HL-60 (cell line): ENCODE results near the gene SORCS1.

Experiments used
- DNase-seq, 2 experiments: peaks; one replicate each; pipeline ENCODE4 v3.0.0-alpha.2; 2010 to 2020; ENCODE audit warnings: low read depth in 1 of 2, low spot score in 1 of 2
- H3K27ac ChIP-seq: fragments of 250-450 bp; sonication (Bioruptor Pico); replicated peaks from 2 replicates; pipeline ENCODE4 v1.5.1; 2020; ENCODE audit warnings: mild to moderate bottlenecking, moderate library complexity
- H3K27me3 ChIP-seq: fragments of 250-450 bp; sonication (Bioruptor Pico); 2 replicates; pipeline ENCODE4 v1.5.1; 2021; ENCODE audit warnings: mild to moderate bottlenecking, moderate library complexity; ENCODE audit not compliant: insufficient read depth, poor library complexity, severe bottlenecking
- H3K4me3 ChIP-seq: replicated peaks from 2 replicates; pipeline ENCODE4 v1.5.1; 2011; ENCODE audit warnings: mild to moderate bottlenecking, control low read depth, low read length; ENCODE audit not compliant: insufficient read depth
- GABPA ChIP-seq: IDR thresholded peaks from 2 replicates; pipeline ENCODE4 v1.6.1; 2012; ENCODE audit warnings: low read depth
- POLR2AphosphoS5 ChIP-seq: IDR thresholded peaks from 2 replicates; pipeline ENCODE4 v1.6.1; 2012; ENCODE audit warnings: low read depth
- SPI1 ChIP-seq: IDR thresholded peaks from 2 replicates; pipeline ENCODE4 v1.6.1; 2012; ENCODE audit warnings: low read depth, mild to moderate bottlenecking, borderline replicate concordance
- TF ChIP-seq, protein P1 (sequence below): IDR thresholded peaks from 2 replicates; pipeline ENCODE4 v1.6.1; 2012; ENCODE audit warnings: low read depth; ENCODE audit not compliant: insufficient replicate concordance
- TF ChIP-seq, protein P2 (sequence below): IDR thresholded peaks from one replicate; pipeline ENCODE4 v1.5.1; 2011; ENCODE audit warnings: low read length, control low read depth, inconsistent platforms; ENCODE audit not compliant: insufficient read depth

Gene SORCS1

DNA sequence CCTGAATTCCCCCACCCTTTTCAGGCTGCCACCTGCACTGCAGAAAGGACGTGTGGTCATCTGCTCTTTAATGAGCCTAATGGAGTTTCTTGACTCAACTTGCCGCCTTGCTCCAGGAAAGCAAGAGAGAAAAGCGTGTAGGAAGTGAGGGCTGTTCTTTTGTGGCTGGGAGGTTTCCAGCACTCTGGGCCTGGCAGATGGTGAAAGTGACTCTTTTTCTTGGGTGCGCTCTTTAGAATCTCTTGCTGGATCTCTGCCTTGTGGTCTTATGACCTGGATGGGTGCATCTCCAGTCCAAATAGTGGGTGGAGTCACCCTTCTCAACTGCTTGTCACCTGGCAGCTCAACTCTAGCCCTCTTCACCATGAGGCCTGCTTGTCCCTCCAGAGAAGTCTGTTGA lies 244.0 kb downstream of the SORCS1 start:
- no peak for DNase-seq
- Histone ChIP-seq H3K27ac (no peak overlapping the region), H3K27me3 (no peaks in the 10 kb centered on the region), H3K4me3 (no peak overlapping the region)
- no peak for TF ChIP-seq GABPA
- no peak for TF ChIP-seq POLR2AphosphoS5
- TF ChIP-seq, protein P1, sequence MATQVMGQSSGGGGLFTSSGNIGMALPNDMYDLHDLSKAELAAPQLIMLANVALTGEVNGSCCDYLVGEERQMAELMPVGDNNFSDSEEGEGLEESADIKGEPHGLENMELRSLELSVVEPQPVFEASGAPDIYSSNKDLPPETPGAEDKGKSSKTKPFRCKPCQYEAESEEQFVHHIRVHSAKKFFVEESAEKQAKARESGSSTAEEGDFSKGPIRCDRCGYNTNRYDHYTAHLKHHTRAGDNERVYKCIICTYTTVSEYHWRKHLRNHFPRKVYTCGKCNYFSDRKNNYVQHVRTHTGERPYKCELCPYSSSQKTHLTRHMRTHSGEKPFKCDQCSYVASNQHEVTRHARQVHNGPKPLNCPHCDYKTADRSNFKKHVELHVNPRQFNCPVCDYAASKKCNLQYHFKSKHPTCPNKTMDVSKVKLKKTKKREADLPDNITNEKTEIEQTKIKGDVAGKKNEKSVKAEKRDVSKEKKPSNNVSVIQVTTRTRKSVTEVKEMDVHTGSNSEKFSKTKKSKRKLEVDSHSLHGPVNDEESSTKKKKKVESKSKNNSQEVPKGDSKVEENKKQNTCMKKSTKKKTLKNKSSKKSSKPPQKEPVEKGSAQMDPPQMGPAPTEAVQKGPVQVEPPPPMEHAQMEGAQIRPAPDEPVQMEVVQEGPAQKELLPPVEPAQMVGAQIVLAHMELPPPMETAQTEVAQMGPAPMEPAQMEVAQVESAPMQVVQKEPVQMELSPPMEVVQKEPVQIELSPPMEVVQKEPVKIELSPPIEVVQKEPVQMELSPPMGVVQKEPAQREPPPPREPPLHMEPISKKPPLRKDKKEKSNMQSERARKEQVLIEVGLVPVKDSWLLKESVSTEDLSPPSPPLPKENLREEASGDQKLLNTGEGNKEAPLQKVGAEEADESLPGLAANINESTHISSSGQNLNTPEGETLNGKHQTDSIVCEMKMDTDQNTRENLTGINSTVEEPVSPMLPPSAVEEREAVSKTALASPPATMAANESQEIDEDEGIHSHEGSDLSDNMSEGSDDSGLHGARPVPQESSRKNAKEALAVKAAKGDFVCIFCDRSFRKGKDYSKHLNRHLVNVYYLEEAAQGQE: no peak
- no peak for TF ChIP-seq SPI1
- TF ChIP-seq, protein P2, sequence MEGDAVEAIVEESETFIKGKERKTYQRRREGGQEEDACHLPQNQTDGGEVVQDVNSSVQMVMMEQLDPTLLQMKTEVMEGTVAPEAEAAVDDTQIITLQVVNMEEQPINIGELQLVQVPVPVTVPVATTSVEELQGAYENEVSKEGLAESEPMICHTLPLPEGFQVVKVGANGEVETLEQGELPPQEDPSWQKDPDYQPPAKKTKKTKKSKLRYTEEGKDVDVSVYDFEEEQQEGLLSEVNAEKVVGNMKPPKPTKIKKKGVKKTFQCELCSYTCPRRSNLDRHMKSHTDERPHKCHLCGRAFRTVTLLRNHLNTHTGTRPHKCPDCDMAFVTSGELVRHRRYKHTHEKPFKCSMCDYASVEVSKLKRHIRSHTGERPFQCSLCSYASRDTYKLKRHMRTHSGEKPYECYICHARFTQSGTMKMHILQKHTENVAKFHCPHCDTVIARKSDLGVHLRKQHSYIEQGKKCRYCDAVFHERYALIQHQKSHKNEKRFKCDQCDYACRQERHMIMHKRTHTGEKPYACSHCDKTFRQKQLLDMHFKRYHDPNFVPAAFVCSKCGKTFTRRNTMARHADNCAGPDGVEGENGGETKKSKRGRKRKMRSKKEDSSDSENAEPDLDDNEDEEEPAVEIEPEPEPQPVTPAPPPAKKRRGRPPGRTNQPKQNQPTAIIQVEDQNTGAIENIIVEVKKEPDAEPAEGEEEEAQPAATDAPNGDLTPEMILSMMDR: no peak

DNA sequence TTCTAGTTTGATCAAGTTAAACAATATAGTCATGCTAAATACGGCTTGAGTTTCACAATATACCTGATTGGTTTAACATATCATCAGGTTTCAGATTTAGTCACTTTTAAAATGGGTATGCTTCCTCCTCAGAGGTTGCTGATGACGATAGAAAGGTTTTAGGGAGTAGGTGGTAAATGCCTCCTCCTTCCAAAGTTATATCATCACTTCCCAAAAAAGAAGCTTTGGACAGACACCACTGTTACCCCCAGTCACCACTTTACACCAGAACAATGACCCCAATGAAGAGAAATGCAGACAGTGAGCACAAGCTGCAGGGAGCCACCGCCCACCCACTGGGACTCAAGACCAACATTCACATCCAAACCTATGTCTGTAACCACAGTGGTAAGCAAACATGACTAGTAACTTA lies 244.6 kb downstream of the SORCS1 start:
- H3K27me3 ChIP-seq: no peaks in the 10 kb centered on the region
- no peak overlapping the region for H3K27ac ChIP-seq
- TF ChIP-seq, protein P1: no peak
- TF ChIP-seq POLR2AphosphoS5: no peak
- TF ChIP-seq, protein P2: no peak
- no peak for TF ChIP-seq SPI1
- no peak for TF ChIP-seq GABPA
- no peak for DNase-seq
- H3K4me3 ChIP-seq: no peak overlapping the region

DNA sequence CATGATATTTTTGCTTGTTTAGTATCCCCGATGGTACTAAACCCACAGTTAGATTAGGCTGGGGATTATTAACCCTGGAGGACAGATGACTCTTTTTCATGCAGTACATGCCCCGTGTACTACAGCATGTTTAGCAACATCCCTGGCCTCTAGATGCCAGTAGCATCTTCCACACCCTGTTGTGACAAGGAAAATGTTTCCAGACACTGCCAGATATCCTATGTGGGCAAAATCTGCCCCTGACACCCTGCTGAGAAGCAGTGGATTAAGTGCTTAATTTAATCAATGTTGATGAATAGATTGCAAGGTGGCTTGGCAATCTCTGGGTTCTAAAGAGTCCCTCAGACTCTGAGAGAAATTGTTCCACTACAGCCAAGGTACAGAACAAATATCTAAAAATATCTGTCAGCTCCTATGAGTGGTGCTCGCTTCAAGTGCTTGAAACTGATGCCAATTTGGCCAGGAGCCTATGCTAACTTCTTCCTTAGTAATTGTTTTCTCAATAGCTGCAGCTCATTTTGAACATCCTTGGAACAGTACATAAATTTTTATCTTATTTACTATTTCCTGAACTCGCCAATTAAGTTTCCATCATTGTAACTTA lies 247.0 kb downstream of the SORCS1 start:
- Histone ChIP-seq H3K27ac (no peak overlapping the region), H3K27me3 (no peaks in the 10 kb centered on the region), H3K4me3 (no peak overlapping the region)
- DNase-seq: no peak
- TF ChIP-seq POLR2AphosphoS5 (no peak), GABPA (no peak)

DNA sequence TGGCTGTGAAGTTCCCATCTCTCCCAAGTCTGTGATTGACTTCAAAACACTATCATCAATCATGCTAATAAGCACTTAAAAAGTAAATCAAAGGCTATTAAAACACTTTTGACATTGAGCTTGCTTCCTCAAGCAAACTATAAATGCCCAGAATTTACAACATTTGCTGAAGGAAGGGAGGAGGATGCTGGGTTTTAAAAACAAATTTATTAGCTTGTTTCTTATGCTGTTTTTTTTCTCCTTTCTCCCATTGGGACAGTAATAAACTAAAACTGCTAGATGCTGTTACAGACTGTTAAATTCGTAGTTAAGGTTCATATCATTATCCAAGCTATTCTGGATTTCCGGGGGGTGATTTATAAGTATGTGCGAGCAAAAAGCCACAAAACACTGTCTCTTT lies 250.5 kb downstream of the SORCS1 start:
- Histone ChIP-seq H3K27ac (no peak overlapping the region), H3K4me3 (no peak overlapping the region), H3K27me3 (no peaks in the 10 kb centered on the region)
- no peak for DNase-seq
- TF ChIP-seq, protein P1: no peak
- TF ChIP-seq GABPA (no peak), SPI1 (no peak), POLR2AphosphoS5 (no peak)
- TF ChIP-seq, protein P2: no peak
